Loucy (cell line): ENCODE measurements around the gene PRLR.

Experiments used
- CTCF ChIP-seq: fragments of 200-600 bp; sonication (generic); conservative IDR thresholded peaks from 2 replicates; pipeline ENCODE4 v1.5.1; 2014; ENCODE audit warnings: mild to moderate bottlenecking, antibody characterized with exemption, low read length
- EZH2phosphoT487 ChIP-seq: fragments of 200-600 bp; IDR thresholded peaks from 2 replicates; pipeline ENCODE4 v1.6.1; 2018; ENCODE audit warnings: antibody characterized with exemption, mild to moderate bottlenecking, moderate library complexity, borderline replicate concordance

GRCh38 chr5:35117967-35118366, 112.3 kb downstream of the PRLR start:
- TF ChIP-seq CTCF = no peak
- TF ChIP-seq EZH2phosphoT487 = no peak
